Breast epithelium (tissue), 4 donors: ENCODE results near the gene OR6C2. TPM values are rescaled to one million over a fixed set of nuclear protein-coding genes. Genes with fewer than 3 reads are reported as not detected.
"Not testable (repeated sequence)": the region's sequence is repeated elsewhere in the genome, so short reads cannot be mapped to it uniquely, and the experiment has no call there.

Experiments used
- DNase-seq, 2 donors: peaks; one replicate each; pipeline ENCODE4 v3.0.0-alpha.2; 2019; ENCODE audit warnings: low spot score in 2 of 2
- H3K27ac ChIP-seq, 2 donors: fragments of 200-600 bp; sonication (generic) in 1 of 2; one replicate each; pipeline ENCODE4 v1.5.1; 2016 to 2019; ENCODE audit warnings: mild to moderate bottlenecking in 1 of 2
- H3K27me3 ChIP-seq, 2 donors: fragments of 200-600 bp; sonication (generic) in 1 of 2; one replicate each; pipeline versions ENCODE4 v1.5.1 to v1.6.0; 2017 to 2019; ENCODE audit warnings: control low read depth in 1 of 2, mild to moderate bottlenecking in 1 of 2
- H3K36me3 ChIP-seq: fragments of 200-600 bp; one replicate; pipeline ENCODE4 v1.5.1; 2019
- H3K4me1 ChIP-seq, 2 donors: fragments of 200-600 bp; sonication (generic); one replicate each; pipeline ENCODE4 v1.5.1; 2016 to 2019; ENCODE audit warnings: control low read depth in 1 of 2
- H3K4me3 ChIP-seq, 3 donors: fragments of 200-600 bp; sonication (generic); 1 replicate in 2 of 3; 2 replicates in 1 of 3; pipeline ENCODE4 v1.5.1; 2016 to 2019; ENCODE audit warnings: mild to moderate bottlenecking in 3 of 3, moderate library complexity in 2 of 3
- H3K9me3 ChIP-seq, 2 donors: fragments of 200-600 bp; sonication (generic) in 1 of 2; one replicate each; pipeline ENCODE4 v1.5.1; 2016 to 2019; ENCODE audit warnings: control low read depth in 1 of 2
- CTCF ChIP-seq, 3 donors: fragments of 450-650 bp; IDR thresholded peaks; one replicate each; pipeline ENCODE4 v1.5.1; 2016 to 2017; ENCODE audit warnings: antibody characterized with exemption in 3 of 3, mild to moderate bottlenecking in 3 of 3, moderate library complexity in 3 of 3
- POLR2A ChIP-seq: fragments of 450-650 bp; IDR thresholded peaks from one replicate; pipeline ENCODE4 v1.6.1; 2016; ENCODE audit warnings: antibody characterized with exemption, mild to moderate bottlenecking, moderate library complexity
- POLR2AphosphoS5 ChIP-seq, 3 donors: sonication (generic); formaldehyde crosslinking; IDR thresholded peaks; one replicate each; pipeline ENCODE4 v1.6.1; 2017; ENCODE audit warnings: antibody characterized with exemption in 3 of 3
- intact Hi-C: fragments of 100-400 bp; cut with DNase I; formaldehyde crosslinking; loops from one replicate; pipeline ENCODE4 v1.15.1; 2023; ENCODE audit warnings: low total_unique reads
- total RNA-seq, 3 donors: library from RNA; depleted of rRNA; stranded (reverse); fragments of >200 nt; gene quantifications; one replicate each; pipeline ENCODE4 v1.1.0, GENCODE V29; 2016

Gene OR6C2
- total RNA-seq, 3 donors from 2014 or later: not detected

- H3K4me3 ChIP-seq: no peak overlapping the region
- H3K9me3 ChIP-seq: no peaks in the 10 kb centered on the region
- DNase-seq: no peak
- H3K4me1 ChIP-seq: no peaks in the 10 kb centered on the region
- H3K36me3 ChIP-seq: no peaks in the 10 kb centered on the region
- intact Hi-C loops: no loop called here
- H3K27me3 ChIP-seq: no peaks in the 10 kb centered on the region
- TF ChIP-seq CTCF (IDR thresholded peaks at IDR 0.05): no peak
- TF ChIP-seq POLR2A: no peak
- TF ChIP-seq POLR2AphosphoS5 (IDR thresholded peaks at IDR 0.05): no peak
- no peak overlapping the region for H3K27ac ChIP-seq
These were observed 26.9 kb upstream of the OR6C2 start for GRCh38 chr12:55416961-55417360.

- intact Hi-C loops: no loop called here
- no peak for TF ChIP-seq POLR2AphosphoS5 (IDR thresholded peaks at IDR 0.05)
- no peak for TF ChIP-seq POLR2A
- TF ChIP-seq CTCF (IDR thresholded peaks at IDR 0.05): no peak
- Histone ChIP-seq H3K36me3 (no peaks in the 10 kb centered on the region), H3K27ac (no peak overlapping the region), H3K4me3 (no peak overlapping the region), H3K4me1 (no peaks in the 10 kb centered on the region), H3K27me3 (no peaks in the 10 kb centered on the region), H3K9me3 (no peaks in the 10 kb centered on the region)
- DNase-seq: no peak
These were observed 23.4 kb upstream of the OR6C2 start for GRCh38 chr12:55420307-55420962.

GRCh38 chr12:55425954-55426353 is 17.9 kb upstream of the OR6C2 start, which contains the start of gene OR6C76:
TSS of gene OR6C76 (plus strand) at chr12:55426254. CDS start at chr12:55426254, 0 bp downstream.
- Histone ChIP-seq H3K4me3 (no peak within 1 kb of the TSS), H3K27me3 (no peaks in the 10 kb centered on the region), H3K36me3 (no peaks in the 10 kb centered on the region), H3K27ac (no peak within 1 kb of the TSS), H3K4me1 (no peaks in the 10 kb centered on the region), H3K9me3 (no peaks in the 10 kb centered on the region)
- DNase-seq: no peak
- no peak for TF ChIP-seq CTCF (IDR thresholded peaks at IDR 0.05)
- TF ChIP-seq POLR2AphosphoS5 (IDR thresholded peaks at IDR 0.05): no peak
- TF ChIP-seq POLR2A: no peak
- intact Hi-C loops: no loop called here

GRCh38 chr12:55428331-55429243 is 15.3 kb upstream of the OR6C2 start:
- intact Hi-C loops: no loop called here
- Histone ChIP-seq H3K27ac (no peak overlapping the region), H3K4me3 (no peak overlapping the region), H3K4me1 (no peaks in the 10 kb centered on the region), H3K36me3 (no peaks in the 10 kb centered on the region), H3K9me3 (no peaks in the 10 kb centered on the region), H3K27me3 (no peaks in the 10 kb centered on the region)
- no peak for TF ChIP-seq POLR2A
- no peak for TF ChIP-seq POLR2AphosphoS5 (IDR thresholded peaks at IDR 0.05)
- no peak for TF ChIP-seq CTCF (IDR thresholded peaks at IDR 0.05)
- no peak for DNase-seq

GRCh38 chr12:55441233-55441632 is 2.6 kb upstream of the OR6C2 start:
- DNase-seq, H3K27ac ChIP-seq, H3K4me1 ChIP-seq, intact Hi-C loops, H3K9me3 ChIP-seq, H3K27me3 ChIP-seq, H3K4me3 ChIP-seq, H3K36me3 ChIP-seq: not testable (repeated sequence)
